Heart left ventricle (tissue), 13 donors: ENCODE measurements around the gene RPS16.

Experiments used
- POLR2A ChIP-seq, 2 donors: fragments of 450-650 bp; IDR thresholded peaks; one replicate each; pipeline ENCODE4 v1.6.1; 2017; ENCODE audit warnings: antibody characterized with exemption in 2 of 2, mild to moderate bottlenecking in 2 of 2, moderate library complexity in 2 of 2
- TF ChIP-seq, protein P1 (sequence below), 12 donors: fragments of 200-600 bp; sonication (generic) in 4 of 12; IDR thresholded peaks; one replicate each; pipeline versions ENCODE4 v1.5.0 to v1.8.0; 2018 to 2022; ENCODE audit warnings: antibody characterized with exemption in 12 of 12, mild to moderate bottlenecking in 5 of 12
- donor health status: ischemic (EF 13 %, LVEDD 7.1; RV severe dilation, severe dysfunction).
- donor health status: DM: no; HTN: yes; CAD: no.
- donor health status: DM: no; HTN: no; CAD: no.
- donor health status: ischemic (EF 25% LVEDD 6.9; RV normal size, moderate dysfunction).
- donor health status: ischemic (EF 25% LVEDD 5.7; RV mildly dilated, moderate dysfunction).
- donor health status: ischemic (EF 35%, LVEDD 5.7; RV mildly dilated, moderate dysfunction).
- donor health status: nonischemic (EF 11% LVEDD 7.7; RV severe dilation, severe dysfunction).
- donor health status: DM: yes; HTN: yes; CAD: no.
- donor health status: PGD.
- donor health status: ischemic (EF 29% LVEDD 5.4; RV normal size, mild dysfunction).
- donor health status: nonischemic (EF 23%, LVEDD 6.1; RV moderate dilation, normal function).

DNA sequence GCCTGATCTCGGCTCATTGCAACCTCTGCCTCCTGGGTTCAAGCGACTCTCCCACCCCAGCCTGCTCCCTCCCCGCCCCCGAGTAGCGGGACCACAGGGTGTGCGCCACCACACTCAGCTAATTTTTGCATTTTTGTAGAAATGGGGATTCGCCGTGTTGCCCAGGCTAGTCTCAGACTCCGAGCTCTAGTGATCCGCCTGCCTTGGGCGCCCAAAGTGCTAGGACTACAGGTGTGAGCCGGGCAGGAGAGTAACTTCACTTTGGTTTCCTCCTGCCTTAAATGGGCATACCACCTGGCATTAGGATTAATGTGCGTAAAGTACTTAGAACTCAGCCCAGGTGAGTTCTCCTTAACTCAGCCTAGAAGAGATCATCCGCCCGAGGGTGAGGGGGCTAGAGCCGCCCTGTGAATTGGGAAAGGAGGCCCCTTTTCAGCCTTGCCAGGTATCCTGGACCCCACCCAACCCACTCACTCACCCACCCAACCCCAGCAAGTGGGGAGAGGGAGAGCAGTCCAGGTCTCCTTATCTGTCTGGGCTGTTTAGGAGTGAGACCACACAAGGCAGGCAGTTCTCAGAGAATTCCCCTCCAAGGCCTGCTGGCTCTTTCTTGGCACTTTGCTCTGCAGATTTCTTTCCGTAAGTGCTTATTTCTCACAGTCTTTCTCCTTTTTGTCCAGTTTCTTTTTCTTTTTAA, 30.3 kb downstream of the RPS16 start:
- TF ChIP-seq POLR2A (IDR thresholded peaks at IDR 0.05): no peak
- TF ChIP-seq, protein P1, sequence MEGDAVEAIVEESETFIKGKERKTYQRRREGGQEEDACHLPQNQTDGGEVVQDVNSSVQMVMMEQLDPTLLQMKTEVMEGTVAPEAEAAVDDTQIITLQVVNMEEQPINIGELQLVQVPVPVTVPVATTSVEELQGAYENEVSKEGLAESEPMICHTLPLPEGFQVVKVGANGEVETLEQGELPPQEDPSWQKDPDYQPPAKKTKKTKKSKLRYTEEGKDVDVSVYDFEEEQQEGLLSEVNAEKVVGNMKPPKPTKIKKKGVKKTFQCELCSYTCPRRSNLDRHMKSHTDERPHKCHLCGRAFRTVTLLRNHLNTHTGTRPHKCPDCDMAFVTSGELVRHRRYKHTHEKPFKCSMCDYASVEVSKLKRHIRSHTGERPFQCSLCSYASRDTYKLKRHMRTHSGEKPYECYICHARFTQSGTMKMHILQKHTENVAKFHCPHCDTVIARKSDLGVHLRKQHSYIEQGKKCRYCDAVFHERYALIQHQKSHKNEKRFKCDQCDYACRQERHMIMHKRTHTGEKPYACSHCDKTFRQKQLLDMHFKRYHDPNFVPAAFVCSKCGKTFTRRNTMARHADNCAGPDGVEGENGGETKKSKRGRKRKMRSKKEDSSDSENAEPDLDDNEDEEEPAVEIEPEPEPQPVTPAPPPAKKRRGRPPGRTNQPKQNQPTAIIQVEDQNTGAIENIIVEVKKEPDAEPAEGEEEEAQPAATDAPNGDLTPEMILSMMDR (IDR thresholded peaks at IDR 0.05): no peak
